GM21619 (cell line): ENCODE measurements around the gene MED27.

Source experiments
- ATAC-seq: cut with Tn5 transposase; IDR thresholded peaks from one replicate; pipeline ENCODE4 v1.9.1; 2021; ENCODE audit not compliant: unreplicated experiment

MED27 gene

GRCh38 chr9:132044176-132044875 is 35.3 kb downstream of the MED27 start:
- ATAC-seq: no peak

GRCh38 chr9:132043708-132044107 is 36.0 kb downstream of the MED27 start:
- no peak for ATAC-seq

- no peak for ATAC-seq
These were observed 37.3 kb downstream of the MED27 start for GRCh38 chr9:132042324-132042723.

- ATAC-seq: no peak
These were observed 37.9 kb downstream of the MED27 start for GRCh38 chr9:132041798-132042197.

- ATAC-seq: no peak
These were observed 38.9 kb downstream of the MED27 start for GRCh38 chr9:132040808-132041207.

- no peak for ATAC-seq
These were observed 39.4 kb downstream of the MED27 start for GRCh38 chr9:132040246-132040645.

- no peak for ATAC-seq
These were observed 40.4 kb downstream of the MED27 start for GRCh38 chr9:132039284-132039683.

GRCh38 chr9:132037458-132037857 is 42.2 kb downstream of the MED27 start:
- ATAC-seq: no peak

- ATAC-seq: no peak
These were observed 43.1 kb downstream of the MED27 start for GRCh38 chr9:132036521-132036920.

- no peak for ATAC-seq
These were observed 44.0 kb downstream of the MED27 start for GRCh38 chr9:132035679-132036078.

- no peak for ATAC-seq
These were observed 47.3 kb downstream of the MED27 start for GRCh38 chr9:132032238-132032950.

GRCh38 chr9:132031467-132032237 is 48.0 kb downstream of the MED27 start:
- ATAC-seq: no peak

- ATAC-seq: no peak
These were observed 48.9 kb downstream of the MED27 start for GRCh38 chr9:132030626-132031325.

GRCh38 chr9:132027752-132028663 is 51.7 kb downstream of the MED27 start:
- ATAC-seq: no peak

GRCh38 chr9:132026932-132027585 is 52.6 kb downstream of the MED27 start:
- ATAC-seq: no peak

- ATAC-seq: no peak
These were observed 53.9 kb downstream of the MED27 start for GRCh38 chr9:132025766-132026165.

GRCh38 chr9:132024589-132024988 is 55.1 kb downstream of the MED27 start:
- no peak for ATAC-seq

- no peak for ATAC-seq
These were observed 56.1 kb downstream of the MED27 start for GRCh38 chr9:132023419-132024180.
